Right hindlimb (tissue), 1 donor: ENCODE results near the gene TFEB.

Experiments
- DNase-seq: peaks from one replicate; pipeline ENCODE4 v3.0.0-alpha.2; 2018

Gene TFEB

GRCh38 chr6:41635365-41635764 lies 100.0 kb downstream of the TFEB start:
- no peak for DNase-seq

- DNase-seq, result peak; percentile 86
Measured at GRCh38 chr6:41634657-41635056, 100.8 kb downstream of the TFEB start.
